IgD-negative memory B cell (primary cell): Measurements from ENCODE around the gene ADAMTS6. TPM values are rescaled to one million over a fixed set of nuclear protein-coding genes. Genes with fewer than 3 reads are reported as not detected.

Source experiments
- H3K27ac Mint-ChIP-seq, 3 donors: one replicate each; pipeline ENCODE4 v1.8.0; 2020 to 2022; ENCODE audit warnings: mild to moderate bottlenecking in 3 of 3, mixed read lengths in 3 of 3, moderate library complexity in 1 of 3
- H3K27me3 Mint-ChIP-seq: one replicate; pipeline ENCODE4 v1.8.0; 2021; ENCODE audit warnings: mixed read lengths
- H3K36me3 Mint-ChIP-seq: one replicate; pipeline ENCODE4 v1.8.0; 2020; ENCODE audit warnings: mild to moderate bottlenecking, mixed read lengths
- H3K4me1 Mint-ChIP-seq, 3 donors: one replicate each; pipeline ENCODE4 v1.8.0; 2020 to 2022; ENCODE audit warnings: mixed read lengths in 3 of 3, mild to moderate bottlenecking in 1 of 3
- H3K4me3 Mint-ChIP-seq, 4 donors: one replicate each; pipeline ENCODE4 v1.8.0; 2020 to 2022; ENCODE audit warnings: mild to moderate bottlenecking in 4 of 4, mixed read lengths in 4 of 4, moderate library complexity in 3 of 4
- H3K9me3 Mint-ChIP-seq, 3 donors: one replicate each; pipeline ENCODE4 v1.8.0; 2020 to 2021; ENCODE audit warnings: mixed read lengths in 3 of 3, mild to moderate bottlenecking in 1 of 3
- polyA plus RNA-seq: library from polyadenylated mRNA; unstranded; fragments of 300-500 nt; fragmentation: Illumina TruSeq; gene quantifications from one replicate; pipeline ENCODE4 v1.2.3, GENCODE V29; 2021

Gene ADAMTS6
- polyA plus RNA-seq, 1 donor from 2014 or later: 0.88 TPM

DNA sequence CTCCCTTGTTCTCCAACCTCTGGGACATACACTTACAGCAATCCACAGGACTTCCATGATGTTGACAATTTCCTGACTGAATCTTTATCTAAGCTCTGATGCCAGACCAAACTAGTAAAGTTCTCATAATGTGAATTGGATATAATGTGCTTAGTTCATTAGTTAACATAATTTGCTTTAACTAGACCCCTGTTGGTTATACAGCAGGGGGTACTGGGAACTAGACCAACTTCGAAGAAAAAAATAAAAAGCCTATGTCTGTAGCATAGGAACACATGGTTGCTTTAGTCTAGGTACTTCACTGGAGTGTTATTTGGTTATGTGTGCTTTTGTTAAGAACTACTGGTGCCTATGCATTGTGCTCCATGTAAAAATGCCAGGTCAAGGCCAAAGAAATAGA, 173.8 kb downstream of the ADAMTS6 start:
- Mint-ChIP-seq H3K27ac (no peak overlapping the region), H3K27me3 (no peaks in the 10 kb centered on the region), H3K4me1 (peaks cover 0 to 1% (median 0%) of the 10 kb centered on the region in 3 donors), H3K4me3 (no peak overlapping the region), H3K36me3 (no peaks in the 10 kb centered on the region), H3K9me3 (no peaks in the 10 kb centered on the region)

DNA sequence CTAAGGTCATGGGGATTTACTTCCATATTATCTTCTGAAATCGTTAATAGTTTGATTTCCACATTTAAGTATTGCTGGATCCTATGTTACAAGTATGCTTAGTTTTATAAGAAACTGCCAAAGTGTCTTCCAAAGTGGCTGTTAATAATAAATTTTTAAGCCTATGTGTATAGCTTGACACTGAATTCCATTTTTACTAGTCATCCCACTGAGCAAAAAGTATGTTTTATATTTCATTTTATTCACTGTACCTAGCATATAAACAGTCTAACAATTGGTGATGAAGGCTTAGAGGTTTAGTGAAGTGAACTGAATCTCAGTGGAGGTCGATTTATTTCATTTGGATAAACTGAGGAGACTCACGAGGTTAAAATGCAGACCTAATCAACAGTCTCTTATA, 174.6 kb downstream of the ADAMTS6 start:
- Mint-ChIP-seq H3K4me1 (peaks cover 0 to 1% (median 0%) of the 10 kb centered on the region in 3 donors), H3K4me3 (no peak overlapping the region), H3K36me3 (no peaks in the 10 kb centered on the region)

DNA sequence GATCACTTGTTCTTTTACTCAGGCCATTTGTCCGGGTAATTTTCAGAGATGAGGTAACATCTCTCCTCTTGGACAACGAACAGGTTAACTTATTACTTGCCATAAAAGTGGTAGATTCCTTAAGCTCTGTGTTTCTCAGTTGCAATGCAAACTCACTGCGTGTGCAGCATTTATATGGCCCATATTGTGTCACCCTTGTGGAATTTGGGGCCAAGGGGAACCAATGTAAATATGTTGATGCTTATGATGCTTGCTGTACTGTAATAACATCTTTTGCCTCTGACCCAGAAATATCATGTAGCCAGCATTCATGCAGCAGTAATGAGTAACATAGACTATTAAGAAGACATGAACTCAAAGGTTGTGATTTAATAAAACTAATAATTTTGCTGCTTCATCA, 175.8 kb downstream of the ADAMTS6 start:
- H3K27me3 Mint-ChIP-seq: no peaks in the 10 kb centered on the region
- no peaks in the 10 kb centered on the region for H3K9me3 Mint-ChIP-seq
- H3K36me3 Mint-ChIP-seq: no peaks in the 10 kb centered on the region
- H3K27ac Mint-ChIP-seq: no peak overlapping the region
- no peak overlapping the region for H3K4me3 Mint-ChIP-seq
- H3K4me1 Mint-ChIP-seq: peaks cover 0 to 1% (median 0%) of the 10 kb centered on the region in 3 donors

More for the DNA sequence above, 174.6 kb downstream of the ADAMTS6 start:
- no peak overlapping the region for H3K27ac Mint-ChIP-seq
- H3K27me3 Mint-ChIP-seq: no peaks in the 10 kb centered on the region
- H3K9me3 Mint-ChIP-seq: no peaks in the 10 kb centered on the region

DNA sequence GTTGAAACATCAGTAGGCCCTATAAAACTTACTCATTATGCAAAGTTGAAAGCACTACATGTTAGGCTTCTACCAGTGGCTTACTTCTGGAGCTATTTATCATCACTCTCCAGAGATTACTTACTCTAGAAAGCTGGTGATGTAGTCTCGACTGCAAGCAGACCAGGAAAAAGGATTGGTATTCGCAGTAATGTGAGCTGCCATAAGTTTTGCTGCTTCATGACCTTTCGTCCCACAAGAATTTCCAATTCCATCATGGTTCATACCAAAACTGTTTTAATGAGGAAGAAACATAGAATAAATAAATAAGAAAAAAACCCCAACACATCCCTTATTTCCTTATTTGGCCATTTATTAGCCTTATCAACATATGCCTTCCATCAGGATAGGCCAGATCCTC, 181.9 kb downstream of the ADAMTS6 start:
- no peaks in the 10 kb centered on the region for H3K27me3 Mint-ChIP-seq
- H3K27ac Mint-ChIP-seq: no peak overlapping the region
- no peaks in the 10 kb centered on the region for H3K9me3 Mint-ChIP-seq
- no peak overlapping the region for H3K4me3 Mint-ChIP-seq
- no peaks in the 10 kb centered on the region for H3K36me3 Mint-ChIP-seq
- H3K4me1 Mint-ChIP-seq: no peaks in the 10 kb centered on the region

DNA sequence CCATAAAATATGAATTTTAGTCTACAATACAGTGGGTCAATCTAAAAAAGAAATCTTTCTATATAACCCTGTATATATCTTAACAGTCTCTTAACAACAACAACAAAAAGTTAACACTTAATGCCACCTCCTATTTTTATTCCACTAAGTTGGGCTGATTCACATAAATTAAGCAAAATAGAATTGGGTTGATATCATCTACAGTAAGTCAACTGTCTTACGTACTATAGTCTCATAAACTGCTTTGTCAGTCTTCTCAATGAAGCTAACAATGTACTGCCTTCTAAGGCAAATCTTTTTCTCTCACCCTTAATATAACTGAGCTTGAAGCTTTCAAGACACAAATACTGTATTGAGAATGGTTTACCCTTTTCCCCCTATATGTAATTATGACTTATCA, 185.7 kb downstream of the ADAMTS6 start:
- Mint-ChIP-seq H3K4me3 (no peak overlapping the region), H3K4me1 (no peaks in the 10 kb centered on the region), H3K36me3 (peaks cover 1% of the 10 kb centered on the region), H3K27ac (no peak overlapping the region), H3K9me3 (no peaks in the 10 kb centered on the region), H3K27me3 (no peaks in the 10 kb centered on the region)

DNA sequence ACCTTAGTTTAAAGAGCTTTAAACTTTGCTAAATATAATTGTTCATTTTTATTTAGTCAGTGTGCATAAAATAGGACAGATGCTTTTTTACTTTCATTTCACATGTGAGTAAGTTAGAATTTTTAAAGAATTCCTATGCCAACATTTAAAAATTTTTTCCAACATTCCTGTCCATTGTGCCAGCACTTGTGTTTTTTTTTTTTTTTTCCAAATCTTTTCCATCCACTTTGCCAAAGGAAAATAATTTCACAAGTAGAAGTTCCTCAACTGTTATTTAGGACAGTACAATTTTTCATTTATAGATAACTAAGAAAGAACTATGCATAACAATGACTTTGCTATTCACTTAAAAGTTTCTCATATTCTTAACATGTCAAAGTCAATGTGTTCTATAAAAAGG, 189.5 kb downstream of the ADAMTS6 start:
- Mint-ChIP-seq H3K27ac (no peak overlapping the region), H3K9me3 (no peaks in the 10 kb centered on the region), H3K27me3 (no peaks in the 10 kb centered on the region), H3K4me3 (no peak overlapping the region), H3K4me1 (no peaks in the 10 kb centered on the region), H3K36me3 (peaks cover 3% of the 10 kb centered on the region)

DNA sequence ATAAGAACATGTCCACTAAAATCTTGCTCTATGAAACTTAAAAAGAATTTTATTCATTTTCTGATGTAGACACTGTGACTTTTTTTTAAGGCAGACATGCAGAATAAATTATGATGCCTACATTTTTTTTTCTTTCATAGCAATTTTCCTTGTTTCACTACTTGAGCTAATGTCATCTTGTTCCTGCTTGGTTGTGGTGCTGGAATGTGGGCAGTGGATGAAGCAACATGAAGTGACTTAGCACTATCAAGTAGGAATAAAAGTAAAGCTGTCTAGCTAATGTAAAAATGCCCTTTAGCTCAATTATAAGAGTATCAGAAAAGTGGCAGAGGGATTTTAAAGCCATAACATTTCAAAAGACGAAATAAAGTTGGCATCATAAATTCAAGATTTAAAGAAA, 191.0 kb downstream of the ADAMTS6 start:
- Mint-ChIP-seq H3K27me3 (no peaks in the 10 kb centered on the region), H3K36me3 (peaks cover 3% of the 10 kb centered on the region), H3K4me1 (no peaks in the 10 kb centered on the region), H3K4me3 (no peak overlapping the region), H3K27ac (no peak overlapping the region), H3K9me3 (no peaks in the 10 kb centered on the region)

DNA sequence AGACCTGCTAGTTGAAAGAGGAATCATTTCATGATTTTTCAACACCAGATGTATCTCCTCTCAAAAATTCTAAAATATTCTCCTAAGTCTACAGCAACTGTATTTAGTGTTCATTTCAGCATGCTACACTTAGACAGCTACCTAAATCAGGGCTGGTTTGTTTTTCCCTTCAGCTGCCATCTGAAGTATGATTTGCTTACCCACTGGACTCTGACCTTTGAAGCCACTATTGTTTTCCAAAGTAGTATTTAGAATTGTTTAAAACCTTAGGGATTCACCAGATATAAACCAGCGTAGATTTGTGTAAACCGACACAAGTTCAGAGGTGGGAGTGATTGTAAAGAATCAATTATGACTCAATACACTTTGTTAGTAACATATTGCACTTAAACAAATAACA, 193.1 kb downstream of the ADAMTS6 start:
- peaks cover 3% of the 10 kb centered on the region for H3K36me3 Mint-ChIP-seq
- no peaks in the 10 kb centered on the region for H3K27me3 Mint-ChIP-seq
- no peaks in the 10 kb centered on the region for H3K9me3 Mint-ChIP-seq
- H3K4me1 Mint-ChIP-seq: no peaks in the 10 kb centered on the region
- no peak overlapping the region for H3K4me3 Mint-ChIP-seq
- H3K27ac Mint-ChIP-seq: no peak overlapping the region

DNA sequence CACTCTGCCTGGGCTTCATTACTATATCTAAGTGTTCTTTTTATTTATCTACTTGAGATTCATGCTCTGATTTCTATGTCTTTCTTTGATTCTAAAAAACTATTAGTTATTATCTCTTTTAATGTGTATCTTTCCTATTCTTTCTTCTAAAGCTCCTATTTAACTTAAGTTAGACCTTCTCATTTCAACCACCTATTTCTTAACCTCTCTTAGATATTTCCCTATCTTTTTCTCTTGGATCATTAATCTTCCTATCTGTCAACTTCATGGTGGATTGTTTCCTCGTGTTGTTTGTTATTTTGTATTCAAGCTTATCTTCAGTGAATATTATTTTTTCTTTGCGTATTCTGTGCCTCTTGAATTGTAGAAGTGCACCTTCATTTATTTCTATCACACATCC, 202.1 kb downstream of the ADAMTS6 start:
- Mint-ChIP-seq H3K9me3 (no peaks in the 10 kb centered on the region), H3K27ac (no peak overlapping the region), H3K4me3 (no peak overlapping the region), H3K4me1 (peaks cover 0 to 2% (median 0%) of the 10 kb centered on the region in 3 donors), H3K27me3 (no peaks in the 10 kb centered on the region), H3K36me3 (no peaks in the 10 kb centered on the region)

DNA sequence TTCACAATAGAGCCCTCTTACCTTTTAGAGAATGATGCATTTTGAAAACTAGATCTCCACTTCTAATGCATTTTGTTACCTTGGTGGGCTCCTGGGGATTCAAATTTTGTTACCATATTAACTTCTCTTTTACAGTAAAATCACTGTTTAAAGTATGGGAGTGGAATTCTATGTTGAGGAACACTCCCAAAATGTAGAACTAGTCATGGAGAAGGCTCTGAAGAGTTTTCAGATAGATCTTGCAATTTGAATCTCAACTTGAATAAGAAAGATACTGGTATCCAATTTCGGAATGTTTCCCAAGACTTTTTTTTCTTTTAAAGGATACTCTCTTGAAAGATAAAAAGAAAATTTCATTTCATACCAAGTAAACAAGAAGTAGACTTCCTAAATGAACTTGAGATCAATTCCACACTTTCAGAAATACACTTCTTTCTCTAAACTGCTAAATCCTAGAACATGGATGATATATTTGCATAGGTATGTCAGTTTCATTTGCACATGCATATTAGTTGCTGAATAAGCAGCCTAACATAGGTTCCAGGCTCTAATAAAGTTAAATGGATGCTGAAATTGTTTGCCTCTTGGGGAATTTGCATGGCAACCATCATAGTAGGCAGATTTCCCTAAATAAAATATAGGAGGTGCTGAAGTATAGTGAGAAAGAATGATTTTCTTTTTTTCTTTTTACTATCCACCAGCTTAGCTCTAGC, 205.4 kb downstream of the ADAMTS6 start:
- Mint-ChIP-seq H3K27ac (no peak overlapping the region), H3K4me3 (no peak overlapping the region), H3K9me3 (no peaks in the 10 kb centered on the region), H3K4me1 (peaks cover 0 to 2% (median 0%) of the 10 kb centered on the region in 3 donors), H3K36me3 (no peaks in the 10 kb centered on the region), H3K27me3 (no peaks in the 10 kb centered on the region)

DNA sequence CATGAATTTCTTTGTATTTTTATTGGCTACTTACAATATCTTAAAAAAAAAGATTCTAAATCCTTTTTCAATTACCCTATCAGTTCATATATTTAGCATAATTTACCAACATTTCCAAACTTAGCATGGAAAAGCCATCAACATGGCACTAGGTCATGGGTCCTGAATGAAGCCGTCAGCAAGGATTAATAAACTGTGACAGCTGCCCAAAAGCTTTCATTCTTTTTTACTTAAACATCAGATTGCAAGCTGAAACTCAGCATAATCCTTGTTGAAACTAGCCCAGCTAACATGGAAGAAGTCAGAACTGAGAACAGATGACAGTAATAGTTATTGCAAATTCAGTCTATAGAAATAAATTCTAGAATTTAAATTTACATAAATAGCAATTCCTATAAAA, 209.8 kb downstream of the ADAMTS6 start:
- Mint-ChIP-seq H3K36me3 (peaks cover 4% of the 10 kb centered on the region), H3K27me3 (no peaks in the 10 kb centered on the region), H3K27ac (no peak overlapping the region), H3K4me1 (peaks cover 0 to 2% (median 0%) of the 10 kb centered on the region in 3 donors), H3K4me3 (no peak overlapping the region), H3K9me3 (no peaks in the 10 kb centered on the region)

DNA sequence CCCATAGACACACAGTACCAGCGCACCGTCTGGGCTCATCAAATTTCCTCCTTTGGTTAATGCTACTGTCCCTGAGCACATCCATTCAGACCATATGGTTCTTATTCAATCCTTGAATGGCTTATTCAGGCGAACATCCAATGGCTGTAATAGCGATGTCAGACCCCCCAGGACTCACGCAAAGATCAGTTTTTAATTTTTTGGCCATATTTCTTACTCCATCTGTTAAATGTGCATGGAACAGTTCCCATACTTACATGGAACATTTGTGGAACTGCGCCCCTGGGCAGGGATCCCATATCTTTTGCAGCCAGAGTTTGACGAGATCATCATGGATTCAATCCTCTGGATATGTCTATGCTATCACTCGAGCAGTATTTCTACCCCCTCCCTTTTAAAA, 213.2 kb downstream of the ADAMTS6 start:
- no peaks in the 10 kb centered on the region for H3K27me3 Mint-ChIP-seq
- no peaks in the 10 kb centered on the region for H3K4me1 Mint-ChIP-seq
- no peak overlapping the region for H3K27ac Mint-ChIP-seq
- H3K36me3 Mint-ChIP-seq: peaks cover 4% of the 10 kb centered on the region
- H3K4me3 Mint-ChIP-seq: no peak overlapping the region
- no peaks in the 10 kb centered on the region for H3K9me3 Mint-ChIP-seq

DNA sequence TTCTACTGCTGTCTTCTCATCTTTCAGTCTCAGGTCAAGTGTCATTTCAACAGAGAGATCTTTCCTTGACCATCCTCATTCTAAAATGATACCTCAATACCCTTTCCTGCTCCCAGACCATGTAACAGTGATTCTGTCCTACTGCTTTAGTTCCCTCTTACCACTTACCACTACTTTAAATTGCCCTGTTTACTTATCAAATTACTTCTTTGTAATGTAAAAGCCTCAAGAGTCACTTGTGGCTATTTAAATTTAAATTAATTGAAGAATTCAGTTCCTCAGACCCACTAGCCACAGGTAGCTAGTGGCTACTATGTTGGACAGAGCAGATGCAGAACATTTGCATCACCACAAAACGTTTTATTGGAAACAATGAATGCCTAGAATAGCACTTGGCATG, 217.3 kb downstream of the ADAMTS6 start:
- Mint-ChIP-seq H3K9me3 (no peaks in the 10 kb centered on the region), H3K4me3 (no peak overlapping the region), H3K27me3 (no peaks in the 10 kb centered on the region), H3K36me3 (peaks cover 4% of the 10 kb centered on the region), H3K27ac (no peak overlapping the region), H3K4me1 (no peaks in the 10 kb centered on the region)

DNA sequence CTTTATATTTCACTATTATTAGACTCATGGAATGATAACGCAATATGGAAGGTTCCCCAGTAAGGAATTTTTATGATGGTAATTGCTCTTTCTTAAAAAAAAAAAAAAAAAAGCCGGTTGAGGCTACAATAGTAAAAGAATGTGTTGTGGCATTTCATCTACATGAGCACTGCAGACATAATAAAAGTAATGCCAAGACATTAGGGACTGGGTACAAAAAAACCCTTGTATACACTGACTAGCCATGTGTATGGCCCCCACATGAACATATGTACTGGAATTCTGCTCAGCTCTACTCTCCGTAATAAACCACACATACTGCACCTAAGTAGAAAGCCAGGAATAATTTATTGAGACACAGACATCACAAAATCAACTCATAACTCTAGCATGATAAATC, 218.4 kb downstream of the ADAMTS6 start:
- H3K27me3 Mint-ChIP-seq: no peaks in the 10 kb centered on the region
- no peaks in the 10 kb centered on the region for H3K9me3 Mint-ChIP-seq
- H3K4me1 Mint-ChIP-seq: no peaks in the 10 kb centered on the region
- H3K27ac Mint-ChIP-seq: no peak overlapping the region
- no peak overlapping the region for H3K4me3 Mint-ChIP-seq
- peaks cover 4% of the 10 kb centered on the region for H3K36me3 Mint-ChIP-seq

DNA sequence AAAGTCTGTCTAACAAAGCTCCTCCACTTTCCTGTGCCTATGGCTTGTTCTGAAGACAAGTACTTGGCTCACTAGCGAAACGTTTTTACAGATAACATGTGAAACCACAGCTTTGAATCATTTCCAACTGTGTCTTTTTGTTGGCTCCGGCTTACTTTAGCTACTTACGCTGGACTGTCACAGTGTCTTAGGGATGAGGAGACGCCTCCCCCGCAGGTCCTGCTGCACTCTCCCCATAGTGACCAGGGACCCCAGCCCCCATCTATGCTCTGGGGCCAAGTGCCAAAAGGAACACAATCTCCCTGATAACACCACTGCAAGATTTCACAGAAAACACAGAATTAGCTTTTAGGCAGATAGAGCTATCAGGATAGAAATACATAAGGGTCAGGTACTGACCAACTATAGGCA, 219.1 kb downstream of the ADAMTS6 start:
- Mint-ChIP-seq H3K4me1 (no peaks in the 10 kb centered on the region), H3K36me3 (peaks cover 4% of the 10 kb centered on the region), H3K27me3 (no peaks in the 10 kb centered on the region), H3K27ac (no peak overlapping the region), H3K9me3 (no peaks in the 10 kb centered on the region), H3K4me3 (no peak overlapping the region)

DNA sequence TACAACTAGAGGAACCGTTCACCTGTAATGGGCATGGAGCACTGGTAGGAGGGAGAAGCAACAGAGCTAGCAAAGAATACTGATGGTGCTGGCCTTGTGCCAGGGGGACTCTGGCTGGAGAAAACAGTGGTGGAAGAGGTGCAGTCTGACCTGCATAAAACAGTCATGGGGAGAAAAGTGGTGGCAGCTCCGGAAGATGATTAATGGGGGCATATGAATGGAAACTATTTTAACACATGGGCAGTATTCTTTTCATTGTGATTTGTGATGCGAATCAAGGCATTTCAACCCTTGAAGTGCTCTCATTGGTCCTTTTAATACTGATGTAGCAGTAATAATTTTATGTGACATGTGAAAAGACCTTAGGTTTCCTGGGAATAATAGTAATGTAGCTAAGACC, 219.6 kb downstream of the ADAMTS6 start:
- H3K36me3 Mint-ChIP-seq: peaks cover 4% of the 10 kb centered on the region
- H3K9me3 Mint-ChIP-seq: no peaks in the 10 kb centered on the region
- H3K4me3 Mint-ChIP-seq: no peak overlapping the region

More for the DNA sequence above, 219.6 kb downstream of the ADAMTS6 start:
- Mint-ChIP-seq H3K27me3 (no peaks in the 10 kb centered on the region), H3K27ac (no peak overlapping the region), H3K4me1 (no peaks in the 10 kb centered on the region)
